ENCODE measurements around the gene SLCO3A1. TPM values are rescaled to one million over a fixed set of nuclear protein-coding genes. Genes with fewer than 3 reads are reported as not detected.

The SLCO3A1 gene
- total and polyA plus RNA-seq, 2 donors (not counting 1 experiment from before 2014, with no cell fraction given) = 8.1 to 16.8 TPM

DNA sequence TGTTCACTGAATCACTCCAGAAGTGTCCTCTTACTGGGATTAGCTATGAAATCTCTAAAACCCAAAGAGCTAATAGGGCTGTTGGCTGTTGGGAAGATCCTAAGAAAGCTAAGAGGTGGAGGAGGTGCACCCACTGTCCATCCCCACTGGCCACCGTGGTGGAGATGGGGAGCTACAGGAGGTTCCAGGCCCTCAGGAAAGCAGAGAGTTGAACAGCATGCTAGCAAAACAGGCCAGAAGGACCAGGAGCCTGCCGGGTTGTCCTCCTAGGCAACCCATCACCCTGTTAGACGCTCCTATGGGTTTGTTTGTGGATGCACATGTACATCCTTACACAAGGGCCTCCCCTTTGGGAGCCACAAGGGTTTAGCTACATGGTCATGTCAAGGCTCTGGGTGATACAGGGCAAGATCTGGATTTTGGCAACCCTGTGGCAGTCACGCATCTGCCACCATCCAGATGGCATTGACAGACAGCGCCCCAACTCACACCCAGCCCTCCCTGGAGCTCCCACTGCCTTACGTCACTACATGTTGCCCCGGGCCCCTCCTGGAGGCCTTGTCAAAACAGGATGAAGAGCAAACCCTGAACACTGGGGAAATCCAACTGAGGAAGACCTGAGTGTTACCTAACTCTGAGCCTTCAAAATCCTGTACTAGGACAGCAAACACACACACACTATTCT, 208.1 kb downstream of the SLCO3A1 start:
- Histone ChIP-seq H3K4me1 (ENCODE audit: control insufficient read depth, extremely low read depth, insufficient read depth, low read length) (no peaks in the 10 kb centered on the region), H3K4me3 (replicated peaks in 1 of 4; ENCODE audit: control extremely low read depth in 1 of 4, insufficient read depth in 1 of 4, low read depth in 3 of 4, low read length in 4 of 4) (no peak overlapping the region), H3K36me3 (ENCODE audit: control insufficient read depth, insufficient read depth, low read length) (no peaks in the 10 kb centered on the region), H4K20me1 (ENCODE audit: control insufficient read depth, extremely low read depth, insufficient read depth, low read length) (no peaks in the 10 kb centered on the region), H3K27me3 (ENCODE audit: control insufficient read depth, insufficient read depth, low read length) (no peaks in the 10 kb centered on the region), H3K27ac (ENCODE audit: insufficient read depth, low read length) (no peak overlapping the region), H2AFZ (ENCODE audit: low read length) (no peak overlapping the region), H3K4me2 (ENCODE audit: extremely low read depth, insufficient read depth, low read length) (no peak overlapping the region), H3K9ac (ENCODE audit: insufficient read depth, low read length) (no peak overlapping the region), H3K79me2 (ENCODE audit: control insufficient read depth, insufficient read depth, low read length) (no peaks in the 10 kb centered on the region), H3K9me3 (ENCODE audit: control insufficient read depth, insufficient read depth, low read depth, low read length) (no peaks in the 10 kb centered on the region)
- no peak for TF ChIP-seq EZH2 (IDR thresholded peaks at IDR 0.05; ENCODE audit: low read length, missing control alignments)
- TF ChIP-seq, protein P1, sequence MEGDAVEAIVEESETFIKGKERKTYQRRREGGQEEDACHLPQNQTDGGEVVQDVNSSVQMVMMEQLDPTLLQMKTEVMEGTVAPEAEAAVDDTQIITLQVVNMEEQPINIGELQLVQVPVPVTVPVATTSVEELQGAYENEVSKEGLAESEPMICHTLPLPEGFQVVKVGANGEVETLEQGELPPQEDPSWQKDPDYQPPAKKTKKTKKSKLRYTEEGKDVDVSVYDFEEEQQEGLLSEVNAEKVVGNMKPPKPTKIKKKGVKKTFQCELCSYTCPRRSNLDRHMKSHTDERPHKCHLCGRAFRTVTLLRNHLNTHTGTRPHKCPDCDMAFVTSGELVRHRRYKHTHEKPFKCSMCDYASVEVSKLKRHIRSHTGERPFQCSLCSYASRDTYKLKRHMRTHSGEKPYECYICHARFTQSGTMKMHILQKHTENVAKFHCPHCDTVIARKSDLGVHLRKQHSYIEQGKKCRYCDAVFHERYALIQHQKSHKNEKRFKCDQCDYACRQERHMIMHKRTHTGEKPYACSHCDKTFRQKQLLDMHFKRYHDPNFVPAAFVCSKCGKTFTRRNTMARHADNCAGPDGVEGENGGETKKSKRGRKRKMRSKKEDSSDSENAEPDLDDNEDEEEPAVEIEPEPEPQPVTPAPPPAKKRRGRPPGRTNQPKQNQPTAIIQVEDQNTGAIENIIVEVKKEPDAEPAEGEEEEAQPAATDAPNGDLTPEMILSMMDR (conservative IDR thresholded peaks at IDR 0.05 in 1 of 2, IDR thresholded peaks at IDR 0.05 in 1 of 2; ENCODE audit: low read depth in 1 of 2, low read length in 2 of 2) = no peak
- no peak for DNase-seq (ENCODE audit: low read depth in 2 of 2)

GRCh38 chr15:92062505-92062904, 209.0 kb downstream of the SLCO3A1 start:
- Histone ChIP-seq H3K9me3 (ENCODE audit: control insufficient read depth, insufficient read depth, low read depth, low read length) (no peaks in the 10 kb centered on the region), H3K4me2 (ENCODE audit: extremely low read depth, insufficient read depth, low read length) (no peak overlapping the region), H3K4me1 (ENCODE audit: control insufficient read depth, extremely low read depth, insufficient read depth, low read length) (no peaks in the 10 kb centered on the region), H4K20me1 (ENCODE audit: control insufficient read depth, extremely low read depth, insufficient read depth, low read length) (no peaks in the 10 kb centered on the region), H3K79me2 (ENCODE audit: control insufficient read depth, insufficient read depth, low read length) (no peaks in the 10 kb centered on the region), H3K27ac (ENCODE audit: insufficient read depth, low read length) (no peak overlapping the region), H3K4me3 (replicated peaks in 1 of 4; ENCODE audit: control extremely low read depth in 1 of 4, insufficient read depth in 1 of 4, low read depth in 3 of 4, low read length in 4 of 4) (no peak overlapping the region), H3K27me3 (ENCODE audit: control insufficient read depth, insufficient read depth, low read length) (no peaks in the 10 kb centered on the region), H3K9ac (ENCODE audit: insufficient read depth, low read length) (no peak overlapping the region), H3K36me3 (ENCODE audit: control insufficient read depth, insufficient read depth, low read length) (no peaks in the 10 kb centered on the region), H2AFZ (ENCODE audit: low read length) (no peak overlapping the region)
- no peak for DNase-seq (ENCODE audit: low read depth in 2 of 2)
- no peak for TF ChIP-seq EZH2 (IDR thresholded peaks at IDR 0.05; ENCODE audit: low read length, missing control alignments)
- TF ChIP-seq, protein P1 (conservative IDR thresholded peaks at IDR 0.05 in 1 of 2, IDR thresholded peaks at IDR 0.05 in 1 of 2; ENCODE audit: low read depth in 1 of 2, low read length in 2 of 2) = no peak

DNA sequence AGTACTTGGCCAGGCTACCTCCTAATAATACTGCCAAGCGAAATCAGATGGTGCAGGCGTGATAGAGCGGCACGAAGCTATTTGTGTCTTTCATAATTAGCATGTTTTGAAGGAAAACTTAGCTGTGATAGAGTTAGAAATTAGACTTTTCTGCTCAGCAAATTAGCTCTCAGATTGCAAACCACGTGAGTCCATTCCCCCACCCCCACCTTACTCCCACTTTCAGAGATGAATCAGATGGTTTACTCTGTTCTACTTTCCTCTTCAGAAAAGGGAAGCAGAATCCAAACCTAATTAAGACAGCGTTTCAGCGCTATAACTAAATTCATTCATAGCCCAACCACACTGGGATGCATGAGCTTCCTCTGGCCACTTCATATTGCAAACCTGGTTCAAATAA, 214.6 kb downstream of the SLCO3A1 start:
- no peaks in the 10 kb centered on the region for H3K79me2 ChIP-seq (ENCODE audit: control insufficient read depth, insufficient read depth, low read length)
- no peak overlapping the region for H3K4me3 ChIP-seq (replicated peaks in 1 of 4; ENCODE audit: control extremely low read depth in 1 of 4, insufficient read depth in 1 of 4, low read depth in 3 of 4, low read length in 4 of 4)
- no peak overlapping the region for H3K27ac ChIP-seq (ENCODE audit: insufficient read depth, low read length)
- no peak overlapping the region for H3K9ac ChIP-seq (ENCODE audit: insufficient read depth, low read length)
- TF ChIP-seq, protein P1 (conservative IDR thresholded peaks at IDR 0.05 in 1 of 2, IDR thresholded peaks at IDR 0.05 in 1 of 2; ENCODE audit: low read depth in 1 of 2, low read length in 2 of 2) = no peak
- no peak for TF ChIP-seq EZH2 (IDR thresholded peaks at IDR 0.05; ENCODE audit: low read length, missing control alignments)
- no peaks in the 10 kb centered on the region for H4K20me1 ChIP-seq (ENCODE audit: control insufficient read depth, extremely low read depth, insufficient read depth, low read length)
- no peaks in the 10 kb centered on the region for H3K36me3 ChIP-seq (ENCODE audit: control insufficient read depth, insufficient read depth, low read length)
- H2AFZ ChIP-seq (ENCODE audit: low read length) = no peak overlapping the region
- no peak overlapping the region for H3K4me2 ChIP-seq (ENCODE audit: extremely low read depth, insufficient read depth, low read length)
- no peaks in the 10 kb centered on the region for H3K9me3 ChIP-seq (ENCODE audit: control insufficient read depth, insufficient read depth, low read depth, low read length)
- H3K27me3 ChIP-seq (ENCODE audit: control insufficient read depth, insufficient read depth, low read length) = no peaks in the 10 kb centered on the region
- DNase-seq (ENCODE audit: low read depth in 2 of 2) = peak in 1 of 2 donors; percentile 37
- H3K4me1 ChIP-seq (ENCODE audit: control insufficient read depth, extremely low read depth, insufficient read depth, low read length) = peaks cover 4% of the 10 kb centered on the region
